Activated CD4-positive, alpha-beta memory T cell treated with anti-CD3 and anti-CD28 coated beads for 36 hours (primary cell): ENCODE measurements around the gene THSD8. TPM values are rescaled to one million over a fixed set of nuclear protein-coding genes. Genes with fewer than 3 reads are reported as not detected.
A peak's percentile ranks its signal among the peaks of the same experiment; 100 is the strongest.

Experiments
- CTCF ChIA-PET: fragments of 350-600 bp; sonication (Branson Sonifier 250); formaldehyde crosslinking; loops from one replicate; lab custom pipeline; 2021; ENCODE audit warnings: antibody characterized with exemption, inconsistent platforms; lab: Charles Lee
- POLR2A ChIA-PET: fragments of 350-600 bp; sonication (Branson Sonifier 250); formaldehyde crosslinking; loops from one replicate; lab custom pipeline; 2021; ENCODE audit warnings: antibody characterized with exemption; lab: Charles Lee
- DNase-seq: peaks from one replicate; pipeline ENCODE4 v3.0.0-alpha.2; 2020
- H3K27ac Mint-ChIP-seq: one replicate; pipeline ENCODE4 v1.8.0; 2021; ENCODE audit warnings: mixed read lengths
- H3K27me3 Mint-ChIP-seq: one replicate; pipeline ENCODE4 v1.8.0; 2021; ENCODE audit warnings: mixed read lengths
- H3K36me3 Mint-ChIP-seq: one replicate; pipeline ENCODE4 v1.8.0; 2021; ENCODE audit warnings: mixed read lengths
- H3K4me1 Mint-ChIP-seq: one replicate; pipeline ENCODE4 v1.8.0; 2021; ENCODE audit warnings: low read depth, mixed read lengths
- H3K4me3 Mint-ChIP-seq: one replicate; pipeline ENCODE4 v1.8.0; 2021; ENCODE audit warnings: mild to moderate bottlenecking, mixed read lengths
- H3K9me3 Mint-ChIP-seq: one replicate; pipeline ENCODE4 v1.8.0; 2021; ENCODE audit warnings: mixed read lengths
- intact Hi-C: fragments of 100-400 bp; cut with micrococcal nuclease; formaldehyde crosslinking; loops from one replicate; pipeline ENCODE4 v1.15.1; 2023
- total RNA-seq, 2 experiments: library from RNA; stranded (reverse); gene quantifications; one replicate each; pipeline ENCODE4 v1.2.3, GENCODE V29; 2021

THSD8 gene
- total RNA-seq, 2 experiments from 2014 or later, result 42.4 to 44.6 TPM

GRCh38 chr19:12825254-12826131 is 23.6 kb downstream of the THSD8 start:
- Mint-ChIP-seq H3K4me3 (no peak overlapping the region), H3K4me1 (peaks cover 9% of the 10 kb centered on the region), H3K9me3 (peaks cover 6% of the 10 kb centered on the region), H3K36me3 (peaks cover 3% of the 10 kb centered on the region), H3K27ac (no peak overlapping the region), H3K27me3 (peaks cover 43% of the 10 kb centered on the region)
- CTCF ChIA-PET, result interaction anchor here (0.7 to 2.0 kb wide), 12 partner anchors 9 to 107 kb away, joined by 3 to 14 read pairs (median 4); partner anchors contain the start of genes RNASEH2A and THSD8
- POLR2A ChIA-PET, result no interaction called here
- intact Hi-C loops, result no loop called here
- peak; percentile 47 for DNase-seq

- DNase-seq, result peak; percentile 55
- Mint-ChIP-seq H3K4me3 (no peak overlapping the region), H3K27me3 (peaks cover 64% of the 10 kb centered on the region), H3K27ac (no peak overlapping the region), H3K9me3 (no peaks in the 10 kb centered on the region), H3K36me3 (no peaks in the 10 kb centered on the region), H3K4me1 (peaks cover 16% of the 10 kb centered on the region)
- intact Hi-C loops, result no loop called here
- ChIA-PET CTCF (interaction anchor here (1.3 to 2.0 kb wide), 2 partner anchors 9 to 71 kb away, joined by 4 to 7 read pairs; no protein-coding TSS in a partner anchor), POLR2A (no interaction called here)
Observed at GRCh38 chr19:12828494-12828893, 26.6 kb downstream of the THSD8 start.

GRCh38 chr19:12833418-12833737 is 31.5 kb downstream of the THSD8 start:
- Mint-ChIP-seq H3K36me3 (no peaks in the 10 kb centered on the region), H3K27me3 (peaks cover 73% of the 10 kb centered on the region), H3K27ac (no peak overlapping the region), H3K4me3 (peak overlapping the region; percentile 1), H3K4me1 (peaks cover 18% of the 10 kb centered on the region), H3K9me3 (no peaks in the 10 kb centered on the region)
- no peak for DNase-seq
- POLR2A ChIA-PET, result interaction anchor here (1.0 kb wide), 1 partner anchor 40 kb away, joined by 5 read pairs; no protein-coding TSS in a partner anchor
- CTCF ChIA-PET, result no interaction called here
- intact Hi-C loops, result no loop called here

- DNase-seq, result peak; percentile 53
- POLR2A ChIA-PET, result interaction anchor here (1.0 kb wide), 1 partner anchor 39 kb away, joined by 5 read pairs; no protein-coding TSS in a partner anchor
- Mint-ChIP-seq H3K27me3 (peaks cover 68% of the 10 kb centered on the region), H3K9me3 (no peaks in the 10 kb centered on the region), H3K27ac (no peak overlapping the region), H3K36me3 (no peaks in the 10 kb centered on the region), H3K4me1 (peaks cover 19% of the 10 kb centered on the region), H3K4me3 (peak overlapping the region; percentile 42)
- intact Hi-C loops, result no loop called here
- CTCF ChIA-PET, result interaction anchor here (1.0 to 1.5 kb wide), 3 partner anchors 10 to 72 kb away, joined by 3 to 6 read pairs (median 3); no protein-coding TSS in a partner anchor
Observed at GRCh38 chr19:12833738-12834565, 32.1 kb downstream of the THSD8 start.

GRCh38 chr19:12834566-12834943 is 32.7 kb downstream of the THSD8 start, which contains the start of gene RTBDN:
TSS of gene RTBDN (minus strand) at chr19:12834579. CDS start at chr19:12829979, 4,600 bp downstream.
- H3K27ac Mint-ChIP-seq, result no peak within 1 kb of the TSS
- peaks cover 25% of the 10 kb centered on the region for H3K4me1 Mint-ChIP-seq
- H3K27me3 Mint-ChIP-seq, result peaks cover 71% of the 10 kb centered on the region
- CTCF ChIA-PET, result interaction anchor here (0.9 to 1.5 kb wide), 4 partner anchors 10 to 72 kb away, joined by 3 to 6 read pairs (median 4); partner anchors contain the start of gene RNASEH2A
- H3K4me3 Mint-ChIP-seq, result peak within 1 kb of the TSS; percentile 42
- no peaks in the 10 kb centered on the region for H3K36me3 Mint-ChIP-seq
- no peak for DNase-seq
- POLR2A ChIA-PET, result interaction anchor here (1.0 kb wide), 1 partner anchor 39 kb away, joined by 5 read pairs; no protein-coding TSS in a partner anchor
- no peaks in the 10 kb centered on the region for H3K9me3 Mint-ChIP-seq
- intact Hi-C loops, result no loop called here

GRCh38 chr19:12834976-12835757 is 33.3 kb downstream of the THSD8 start:
- Mint-ChIP-seq H3K9me3 (no peaks in the 10 kb centered on the region), H3K36me3 (no peaks in the 10 kb centered on the region), H3K4me3 (no peak overlapping the region), H3K27me3 (peaks cover 70% of the 10 kb centered on the region), H3K27ac (no peak overlapping the region), H3K4me1 (peaks cover 27% of the 10 kb centered on the region)
- ChIA-PET CTCF (interaction anchor here (0.5 to 1.5 kb wide), 6 partner anchors 11 to 73 kb away, joined by 3 to 6 read pairs (median 4); partner anchors contain the start of gene RNASEH2A), POLR2A (no interaction called here)
- DNase-seq, result peak; percentile 36
- intact Hi-C loops, result loop anchor here (5.0 kb wide), 2 partner anchors 33 to 58 kb away; partner anchors contain the start of genes HOOK2, PRDX2 and THSD8

GRCh38 chr19:12836529-12836863 is 34.6 kb downstream of the THSD8 start:
- no peak overlapping the region for H3K4me3 Mint-ChIP-seq
- DNase-seq, result no peak
- H3K36me3 Mint-ChIP-seq, result no peaks in the 10 kb centered on the region
- no peak overlapping the region for H3K27ac Mint-ChIP-seq
- ChIA-PET POLR2A (no interaction called here), CTCF (interaction anchor here (0.9 to 2.2 kb wide), 4 partner anchors 11 to 74 kb away, joined by 3 to 17 read pairs (median 8); no protein-coding TSS in a partner anchor)
- no peaks in the 10 kb centered on the region for H3K9me3 Mint-ChIP-seq
- H3K27me3 Mint-ChIP-seq, result peaks cover 72% of the 10 kb centered on the region
- H3K4me1 Mint-ChIP-seq, result peaks cover 40% of the 10 kb centered on the region
- intact Hi-C loops, result loop anchor here (5.0 kb wide), 2 partner anchors 34 to 59 kb away; partner anchors contain the start of genes HOOK2, PRDX2 and THSD8

- ChIA-PET CTCF (interaction anchor here (0.9 to 2.2 kb wide), 6 partner anchors 8 to 75 kb away, joined by 3 to 17 read pairs (median 4); no protein-coding TSS in a partner anchor), POLR2A (no interaction called here)
Observed at GRCh38 chr19:12837225-12837624, 35.4 kb downstream of the THSD8 start.

GRCh38 chr19:12838182-12838885 is 36.5 kb downstream of the THSD8 start, which contains the start of gene MAST1:
TSS of gene MAST1 (plus strand) at chr19:12838515. CDS start at chr19:12838573, 58 bp downstream.
- Mint-ChIP-seq H3K27ac (peak within 1 kb of the TSS; percentile 20), H3K36me3 (no peaks in the 10 kb centered on the region), H3K27me3 (peaks cover 69% of the 10 kb centered on the region), H3K4me1 (peaks cover 38% of the 10 kb centered on the region), H3K9me3 (no peaks in the 10 kb centered on the region), H3K4me3 (peak within 1 kb of the TSS; percentile 38)
- DNase-seq, result peak; percentile 68
- ChIA-PET CTCF (interaction anchor here (0.9 to 2.2 kb wide), 6 partner anchors 9 to 96 kb away, joined by 4 to 17 read pairs (median 4); no protein-coding TSS in a partner anchor), POLR2A (no interaction called here)
- intact Hi-C loops, result loop anchor here (5.0 kb wide), 2 partner anchors 36 to 61 kb away; partner anchors contain the start of genes HOOK2, PRDX2 and THSD8

More at GRCh38 chr19:12837225-12837624, 35.4 kb downstream of the THSD8 start:
- no peaks in the 10 kb centered on the region for H3K36me3 Mint-ChIP-seq
- DNase-seq, result no peak
- intact Hi-C loops, result loop anchor here (5.0 kb wide), 2 partner anchors 35 to 60 kb away; partner anchors contain the start of genes HOOK2, PRDX2 and THSD8
- peak overlapping the region; percentile 20 for H3K27ac Mint-ChIP-seq
- H3K4me1 Mint-ChIP-seq, result peaks cover 44% of the 10 kb centered on the region
- H3K27me3 Mint-ChIP-seq, result peaks cover 70% of the 10 kb centered on the region
- no peak overlapping the region for H3K4me3 Mint-ChIP-seq
- no peaks in the 10 kb centered on the region for H3K9me3 Mint-ChIP-seq
